ENCODE measurements around the gene SOX9.
"Not testable (repeated sequence)": the region's sequence is repeated elsewhere in the genome, so short reads cannot be mapped to it uniquely, and the experiment has no call there.

Gene SOX9

DNA sequence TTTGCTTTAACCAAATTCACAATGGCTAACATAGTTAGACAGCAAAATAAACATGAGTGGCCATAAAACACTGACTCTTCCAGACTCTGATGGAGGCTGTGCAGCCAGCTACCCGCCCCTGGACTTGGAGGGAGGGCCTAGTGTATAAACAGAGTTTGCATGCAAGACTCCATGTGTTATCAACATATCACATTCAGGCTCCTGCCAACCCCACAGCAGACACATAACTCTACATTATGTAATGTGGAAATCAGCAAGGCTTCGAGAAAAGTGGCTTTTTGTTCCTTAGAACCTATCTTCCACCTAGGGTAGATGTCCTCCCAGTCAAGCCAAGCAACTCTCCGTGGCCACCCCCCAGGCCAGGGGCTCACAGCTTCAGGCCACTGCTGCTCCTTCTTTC is 19.3 kb upstream of the SOX9 start:
- H3K4me1 Mint-ChIP-seq, result no peaks in the 10 kb centered on the region
- H3K4me3 Mint-ChIP-seq, result no peak overlapping the region
- ATAC-seq (replicated peaks) (no peak), DNase-seq (no peak)
- H3K9me3 Mint-ChIP-seq, result peaks cover 7 to 10% of the 10 kb centered on the region in 2 donors
- H3K36me3 Mint-ChIP-seq, result no peaks in the 10 kb centered on the region
- H3K27me3 Mint-ChIP-seq, result no peaks in the 10 kb centered on the region
- no peak overlapping the region for H3K27ac Mint-ChIP-seq

DNA sequence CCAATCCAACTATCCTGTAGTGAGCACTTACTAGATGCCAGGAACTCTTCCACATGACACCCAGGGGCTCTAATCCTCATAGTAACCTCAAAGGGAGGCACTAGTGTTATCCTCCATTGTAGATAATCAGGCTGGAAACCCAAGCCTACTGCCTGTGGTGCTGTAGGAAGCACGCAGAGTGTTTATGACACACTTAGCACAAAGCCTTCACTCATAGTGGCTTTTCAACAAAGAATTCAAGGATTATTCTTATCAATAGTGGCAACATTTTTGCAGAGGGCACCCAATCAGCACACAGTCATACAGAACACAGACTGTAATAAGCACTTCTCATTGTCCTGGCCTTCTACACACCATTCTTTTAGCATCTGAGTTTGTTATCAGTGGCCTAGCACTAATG is 18.5 kb upstream of the SOX9 start:
- DNase-seq, result no peak
- H3K4me1 Mint-ChIP-seq, result no peaks in the 10 kb centered on the region
- no peak for ATAC-seq (replicated peaks)
- no peak overlapping the region for H3K27ac Mint-ChIP-seq
- no peak overlapping the region for H3K4me3 Mint-ChIP-seq
- H3K9me3 Mint-ChIP-seq, result peaks cover 5 to 10% of the 10 kb centered on the region in 2 donors
- H3K27me3 Mint-ChIP-seq, result no peaks in the 10 kb centered on the region
- no peaks in the 10 kb centered on the region for H3K36me3 Mint-ChIP-seq

DNA sequence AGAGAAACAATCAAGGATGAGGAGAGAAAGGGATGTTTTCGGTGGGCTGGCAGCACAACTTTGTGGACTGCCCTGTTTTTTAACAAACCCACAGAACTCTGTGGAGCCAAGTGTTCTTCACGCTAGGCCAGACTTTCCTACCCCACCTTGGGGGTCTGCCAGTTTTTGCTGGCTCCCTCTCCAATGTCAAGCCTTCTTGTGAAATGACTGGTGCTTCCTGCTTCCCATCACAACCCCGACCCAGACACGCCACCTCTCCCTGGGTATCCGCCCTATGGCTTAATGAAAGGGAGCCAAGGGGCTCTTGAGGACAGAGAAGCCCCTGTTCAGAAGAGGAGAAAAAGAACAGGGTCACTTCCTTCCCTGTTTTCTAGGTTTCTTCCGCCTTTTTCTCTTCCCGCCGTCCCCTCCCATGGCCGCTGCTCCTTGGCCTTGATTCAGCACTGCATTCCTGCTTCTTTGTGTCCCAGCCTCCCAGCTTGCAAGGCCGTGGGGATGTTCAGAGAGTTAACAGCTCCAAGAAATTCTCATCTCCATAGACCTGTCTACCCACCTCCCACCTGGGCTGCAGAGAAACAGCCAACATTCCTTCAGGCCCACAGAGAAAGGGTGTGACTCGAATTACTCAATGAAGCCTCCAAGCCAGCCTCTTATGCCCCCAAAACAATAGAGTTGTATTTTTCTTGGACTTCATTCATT is 16.5 kb upstream of the SOX9 start:
- peaks cover 2 to 4% of the 10 kb centered on the region in 2 donors for H3K9me3 Mint-ChIP-seq
- no peak for ATAC-seq (replicated peaks)
- H3K4me3 Mint-ChIP-seq, result no peak overlapping the region
- H3K27me3 Mint-ChIP-seq, result peaks cover 5 to 6% of the 10 kb centered on the region in 2 donors
- H3K27ac Mint-ChIP-seq, result no peak overlapping the region
- H3K4me1 Mint-ChIP-seq, result no peaks in the 10 kb centered on the region
- DNase-seq, result no peak
- no peaks in the 10 kb centered on the region for H3K36me3 Mint-ChIP-seq

DNA sequence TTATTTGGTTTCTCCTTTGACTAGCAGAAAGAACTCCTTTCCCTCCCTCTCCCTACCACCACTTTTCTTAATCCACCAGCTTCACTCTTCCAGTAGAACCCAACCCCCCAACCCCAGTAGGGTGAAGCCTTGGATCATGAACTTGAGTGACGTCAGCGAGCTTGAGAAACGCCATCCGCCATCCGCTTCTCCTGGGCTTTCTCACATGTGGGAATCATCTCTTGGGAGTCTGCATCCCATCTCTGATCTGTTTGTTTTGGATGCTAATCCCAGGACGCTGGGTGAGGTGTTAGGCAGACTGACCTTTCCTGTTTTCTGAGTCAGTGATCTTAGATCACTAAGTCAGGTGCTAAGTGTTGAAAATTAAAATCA is 16.0 kb upstream of the SOX9 start:
- no peak overlapping the region for H3K27ac Mint-ChIP-seq
- peaks cover 2 to 4% of the 10 kb centered on the region in 2 donors for H3K9me3 Mint-ChIP-seq
- H3K27me3 Mint-ChIP-seq, result peaks cover 5 to 8% of the 10 kb centered on the region in 2 donors
- H3K4me1 Mint-ChIP-seq, result no peaks in the 10 kb centered on the region
- no peak overlapping the region for H3K4me3 Mint-ChIP-seq
- H3K36me3 Mint-ChIP-seq, result no peaks in the 10 kb centered on the region
- no peak for ATAC-seq (replicated peaks)
- no peak for DNase-seq

DNA sequence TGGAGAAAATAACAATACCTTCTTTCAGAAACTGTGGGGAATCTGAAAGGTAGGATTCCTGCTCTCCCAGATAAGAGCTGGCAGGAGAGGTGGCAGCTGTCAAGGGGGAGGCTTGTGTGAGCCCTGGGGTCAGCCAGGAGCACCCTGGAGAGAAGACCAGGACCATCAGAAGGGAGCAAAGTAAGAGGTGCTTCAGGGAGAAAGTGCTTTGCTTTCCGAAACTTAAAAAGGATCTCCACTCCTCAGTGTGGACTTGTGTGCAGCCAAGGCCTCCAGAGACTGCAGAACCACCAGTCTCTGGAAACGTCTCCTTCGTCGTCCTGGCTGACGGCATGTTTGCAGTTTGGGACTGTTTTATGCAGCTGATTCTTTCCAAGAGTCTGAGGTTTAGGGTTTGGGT is 13.7 kb upstream of the SOX9 start:
- H3K4me3 Mint-ChIP-seq, result no peak overlapping the region
- H3K4me1 Mint-ChIP-seq, result no peaks in the 10 kb centered on the region
- no peak overlapping the region for H3K27ac Mint-ChIP-seq
- ATAC-seq (replicated peaks) (no peak), DNase-seq (no peak)
- H3K36me3 Mint-ChIP-seq, result no peaks in the 10 kb centered on the region
- H3K27me3 Mint-ChIP-seq, result peaks cover 19 to 22% of the 10 kb centered on the region in 2 donors
- peaks cover 0 to 4% of the 10 kb centered on the region in 2 donors for H3K9me3 Mint-ChIP-seq

DNA sequence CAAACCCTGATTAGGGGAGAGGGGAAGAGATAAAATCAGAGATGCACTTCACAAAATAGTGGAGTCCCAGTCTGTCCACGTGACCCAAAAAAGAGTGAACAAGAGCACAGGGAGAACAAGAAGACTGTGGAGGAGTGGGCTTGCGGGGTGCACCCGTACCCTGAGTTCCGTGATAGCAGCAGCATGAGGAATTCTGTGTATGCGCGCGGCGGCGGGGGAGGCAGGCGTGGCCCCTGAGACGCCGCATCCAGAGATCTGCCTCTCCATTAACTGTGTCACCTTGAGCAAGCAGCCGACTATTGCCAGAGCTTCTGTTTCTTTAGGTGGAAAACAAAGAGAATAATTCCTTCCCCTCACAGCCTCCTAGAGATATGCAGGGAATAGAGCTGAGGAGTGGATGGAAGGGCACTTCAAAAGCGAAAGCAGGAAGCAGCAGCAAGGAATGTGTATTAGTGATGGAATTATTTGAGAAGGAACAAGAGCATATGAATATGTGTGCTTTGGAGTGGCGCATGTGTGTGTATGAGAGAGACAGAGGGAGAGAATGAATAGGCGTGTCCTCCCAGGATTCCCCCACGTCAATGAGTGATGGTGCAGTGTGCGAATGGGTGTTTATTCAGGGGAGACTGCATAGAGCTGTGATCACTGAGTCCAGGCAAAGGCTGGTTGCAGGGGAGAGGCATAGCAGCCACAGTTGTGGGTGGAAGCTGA is 10.4 kb upstream of the SOX9 start:
- H3K4me1 Mint-ChIP-seq, result peaks cover 0 to 2% of the 10 kb centered on the region in 2 donors
- H3K9me3 Mint-ChIP-seq, result peaks cover 0 to 4% of the 10 kb centered on the region in 2 donors
- no peak overlapping the region for H3K4me3 Mint-ChIP-seq
- DNase-seq (no peak), ATAC-seq (replicated peaks) (no peak)
- no peaks in the 10 kb centered on the region for H3K36me3 Mint-ChIP-seq
- H3K27ac Mint-ChIP-seq, result no peak overlapping the region
- peaks cover 41 to 43% of the 10 kb centered on the region in 2 donors for H3K27me3 Mint-ChIP-seq

DNA sequence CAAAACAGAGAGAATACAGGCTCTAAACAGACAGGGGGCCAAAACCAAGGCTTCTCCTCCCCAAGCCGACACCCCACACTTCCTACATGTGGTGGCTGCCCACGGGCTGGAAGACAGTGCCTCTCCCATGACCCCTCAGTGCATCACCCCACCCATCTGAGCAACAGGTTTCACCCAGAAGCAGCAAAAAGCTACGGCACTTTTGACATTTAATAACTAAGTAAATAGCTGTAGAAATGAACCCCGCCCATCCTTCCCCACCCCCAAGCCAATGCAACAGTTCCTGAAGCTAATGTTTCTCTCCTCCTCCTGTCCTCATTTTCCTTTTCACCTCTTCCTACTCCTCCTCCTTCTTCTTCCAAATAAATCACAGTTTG is 9.9 kb upstream of the SOX9 start:
- Mint-ChIP-seq H3K27ac (no peak overlapping the region), H3K4me1 (peaks cover 2 to 4% of the 10 kb centered on the region in 2 donors), H3K27me3 (peaks cover 45 to 49% of the 10 kb centered on the region in 2 donors), H3K9me3 (peaks cover 0 to 4% of the 10 kb centered on the region in 2 donors), H3K36me3 (no peaks in the 10 kb centered on the region), H3K4me3 (no peak overlapping the region)
- no peak for DNase-seq
- ATAC-seq (replicated peaks), result no peak

DNA sequence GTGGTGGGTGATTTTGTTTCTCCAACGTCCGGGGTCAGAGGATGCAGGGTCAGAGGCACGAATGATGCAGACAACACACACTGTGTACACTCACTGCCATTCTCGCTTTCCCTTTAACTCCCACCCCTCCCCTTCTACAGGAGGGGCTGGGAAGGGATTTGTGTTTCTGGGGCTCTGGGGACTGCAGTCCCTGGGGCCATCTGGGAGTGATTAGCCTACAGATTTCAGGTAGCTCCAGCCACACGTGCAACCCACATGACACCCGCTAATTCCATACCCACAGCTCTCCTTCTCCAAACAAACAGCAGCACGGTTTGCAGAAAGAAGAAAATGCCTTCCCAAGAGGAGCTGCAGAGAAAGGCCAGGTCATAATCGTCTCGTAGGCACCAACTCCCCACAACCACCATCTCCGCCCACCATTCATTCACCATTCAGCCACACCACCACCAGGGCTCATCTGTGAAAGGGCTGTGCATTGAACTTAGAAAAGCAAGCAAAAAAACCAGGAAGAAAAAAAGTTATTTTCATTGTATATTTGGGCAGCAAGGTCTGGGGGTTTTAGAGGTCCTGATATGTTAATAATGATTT is 9.4 kb upstream of the SOX9 start:
- H3K36me3 Mint-ChIP-seq, result no peaks in the 10 kb centered on the region
- H3K4me1 Mint-ChIP-seq, result peaks cover 4 to 7% of the 10 kb centered on the region in 2 donors
- DNase-seq, result no peak
- ATAC-seq (replicated peaks), result no peak
- no peak overlapping the region for H3K27ac Mint-ChIP-seq
- peaks cover 0 to 1% of the 10 kb centered on the region in 2 donors for H3K9me3 Mint-ChIP-seq
- H3K4me3 Mint-ChIP-seq, result no peak overlapping the region
- H3K27me3 Mint-ChIP-seq, result peaks cover 50 to 54% of the 10 kb centered on the region in 2 donors

DNA sequence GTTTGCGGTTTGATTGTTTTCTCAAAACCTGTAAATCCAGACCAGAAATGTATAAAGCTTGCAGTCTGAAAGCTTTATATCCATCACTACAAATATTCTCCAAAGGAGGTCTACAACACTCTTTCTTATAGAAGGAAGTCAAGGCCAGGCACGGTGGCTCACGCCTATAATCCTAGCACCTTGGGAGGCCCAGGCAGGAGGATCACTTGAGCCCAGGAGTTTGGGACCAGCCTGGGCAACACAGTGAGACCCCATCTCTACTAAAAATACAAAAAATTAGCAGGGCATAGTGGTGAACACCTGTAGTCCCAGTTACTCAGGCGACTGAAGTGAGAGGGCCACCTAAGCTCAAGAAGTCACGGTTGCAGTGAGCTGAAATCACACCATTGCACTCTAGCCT is 8.9 kb upstream of the SOX9 start:
- not testable (repeated sequence) for DNase-seq, H3K36me3 Mint-ChIP-seq
- H3K27me3 Mint-ChIP-seq, result peaks cover 52 to 59% of the 10 kb centered on the region in 2 donors

DNA sequence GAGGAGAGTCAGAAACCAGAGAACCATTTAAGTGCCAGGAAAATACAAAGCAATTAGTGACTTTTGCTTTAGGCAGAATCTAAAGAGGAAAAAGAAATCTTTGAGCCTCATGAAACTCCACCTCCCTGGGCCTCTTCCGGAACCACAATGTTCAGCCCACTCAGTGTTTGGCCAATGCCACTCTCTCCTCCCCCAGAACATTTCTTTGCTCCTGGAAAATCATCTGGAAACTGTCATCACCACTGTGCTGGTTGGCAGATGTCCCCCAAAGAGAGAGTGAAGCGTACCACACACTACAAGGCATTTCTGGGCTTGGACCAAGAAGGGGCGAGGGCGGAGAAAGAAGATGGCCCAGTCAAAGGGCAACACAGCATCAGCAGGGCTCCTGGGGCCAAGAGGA is 7.1 kb upstream of the SOX9 start:
- no peak for DNase-seq
- Mint-ChIP-seq H3K4me1 (peaks cover 5 to 14% of the 10 kb centered on the region in 2 donors), H3K27me3 (peaks cover 62 to 76% of the 10 kb centered on the region in 2 donors), H3K27ac (no peak overlapping the region), H3K4me3 (no peak overlapping the region), H3K36me3 (no peaks in the 10 kb centered on the region), H3K9me3 (no peaks in the 10 kb centered on the region)
- ATAC-seq (replicated peaks), result no peak

More for the DNA sequence above, 8.9 kb upstream of the SOX9 start:
- H3K9me3 Mint-ChIP-seq; ATAC-seq (replicated peaks); H3K27ac Mint-ChIP-seq; H3K4me1 Mint-ChIP-seq; H3K4me3 Mint-ChIP-seq: not testable (repeated sequence)

DNA sequence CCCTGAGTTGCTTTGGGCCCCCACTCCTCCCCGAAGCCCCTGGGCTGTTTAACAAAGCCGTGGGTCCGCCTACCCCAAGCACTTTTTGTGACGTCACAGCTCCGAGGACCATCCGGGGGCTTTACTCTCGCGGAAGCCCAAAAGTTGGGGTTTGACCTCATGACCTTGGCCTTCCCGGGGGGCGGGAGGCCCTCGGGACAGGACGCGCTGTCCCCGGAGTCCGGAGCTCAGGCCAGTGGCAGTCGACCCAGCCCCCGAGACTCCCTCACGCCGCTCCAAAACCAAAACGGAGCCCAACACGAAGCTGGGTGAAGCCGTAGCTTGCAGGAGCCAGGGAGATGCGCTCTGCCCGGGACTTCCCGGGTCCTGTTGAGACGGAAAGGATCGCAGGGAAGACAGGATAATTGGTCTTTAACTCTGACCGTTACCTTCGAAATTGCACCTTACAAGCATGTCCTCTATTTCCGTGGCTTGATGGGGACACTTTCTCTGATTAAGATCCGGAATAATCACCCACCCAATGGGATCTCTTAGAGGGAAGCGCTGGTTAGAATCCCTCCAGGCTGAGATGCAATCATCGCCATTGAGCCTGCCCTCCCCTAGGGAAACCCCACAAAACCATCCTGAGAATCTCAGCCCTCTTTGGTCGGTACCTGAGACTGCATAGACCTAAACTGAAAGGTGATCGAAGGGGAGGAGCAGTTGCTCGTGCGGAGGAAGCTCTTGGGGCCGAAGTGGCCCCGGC is 4.9 kb upstream of the SOX9 start:
- peaks cover 67 to 80% of the 10 kb centered on the region in 2 donors for H3K27me3 Mint-ChIP-seq

DNA sequence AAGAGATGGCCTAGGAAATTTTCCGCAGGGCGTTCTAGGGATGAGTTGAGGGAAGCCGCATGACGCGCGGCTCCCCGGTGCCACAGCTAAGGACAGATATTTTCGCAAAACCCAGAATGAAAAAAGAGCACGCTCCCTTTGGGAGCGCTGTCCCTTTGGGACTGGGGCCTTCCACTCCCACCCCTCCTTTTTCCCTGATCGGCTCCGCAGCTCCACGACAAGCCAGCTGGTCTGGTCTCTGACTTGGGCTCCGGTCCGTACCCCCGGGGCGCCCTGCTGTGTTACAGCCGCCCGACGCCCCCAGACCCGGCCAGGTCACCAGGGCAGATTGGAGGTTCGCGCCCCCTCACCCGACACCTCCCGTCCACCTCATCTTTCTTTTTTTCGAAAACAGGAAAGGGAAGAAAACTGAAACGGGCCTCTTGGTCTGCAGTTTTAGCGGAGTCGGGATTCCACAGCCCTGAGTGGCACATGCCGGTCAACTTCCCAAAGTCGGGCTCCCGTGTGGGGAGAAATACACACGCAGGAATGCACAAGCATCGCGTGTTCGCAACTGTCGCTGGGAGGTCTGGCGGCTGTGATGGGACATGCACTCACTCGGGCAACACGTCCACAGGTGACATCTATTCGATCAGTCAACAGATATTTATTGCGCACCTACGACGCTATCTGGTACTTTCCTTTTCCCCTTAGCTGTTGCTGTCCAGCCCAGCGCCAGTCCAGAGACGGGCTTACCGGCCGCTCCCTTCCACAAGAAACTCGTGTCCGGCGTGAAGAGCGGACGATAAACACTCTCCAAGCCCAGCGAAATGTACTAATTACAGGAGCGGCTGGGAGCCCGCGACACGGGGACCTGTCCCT is 3.9 kb upstream of the SOX9 start:
- ATAC-seq (replicated peaks) (no peak), DNase-seq (no peak)
- peaks cover 10 to 24% of the 10 kb centered on the region in 2 donors for H3K4me1 Mint-ChIP-seq
- H3K9me3 Mint-ChIP-seq, result no peaks in the 10 kb centered on the region
- peaks cover 2% of the 10 kb centered on the region in 2 donors for H3K36me3 Mint-ChIP-seq
- H3K4me3 Mint-ChIP-seq, result no peak overlapping the region
- H3K27me3 Mint-ChIP-seq, result peaks cover 70 to 89% of the 10 kb centered on the region in 2 donors
- H3K27ac Mint-ChIP-seq, result peak overlapping the region; percentile 54

More for the DNA sequence above, 4.9 kb upstream of the SOX9 start:
- H3K4me3 Mint-ChIP-seq, result no peak overlapping the region
- no peaks in the 10 kb centered on the region for H3K9me3 Mint-ChIP-seq
- H3K4me1 Mint-ChIP-seq, result peaks cover 5 to 14% of the 10 kb centered on the region in 2 donors
- ATAC-seq (replicated peaks), result no peak
- no peak for DNase-seq
- no peaks in the 10 kb centered on the region for H3K36me3 Mint-ChIP-seq
- H3K27ac Mint-ChIP-seq, result peak overlapping the region; percentile 20

DNA sequence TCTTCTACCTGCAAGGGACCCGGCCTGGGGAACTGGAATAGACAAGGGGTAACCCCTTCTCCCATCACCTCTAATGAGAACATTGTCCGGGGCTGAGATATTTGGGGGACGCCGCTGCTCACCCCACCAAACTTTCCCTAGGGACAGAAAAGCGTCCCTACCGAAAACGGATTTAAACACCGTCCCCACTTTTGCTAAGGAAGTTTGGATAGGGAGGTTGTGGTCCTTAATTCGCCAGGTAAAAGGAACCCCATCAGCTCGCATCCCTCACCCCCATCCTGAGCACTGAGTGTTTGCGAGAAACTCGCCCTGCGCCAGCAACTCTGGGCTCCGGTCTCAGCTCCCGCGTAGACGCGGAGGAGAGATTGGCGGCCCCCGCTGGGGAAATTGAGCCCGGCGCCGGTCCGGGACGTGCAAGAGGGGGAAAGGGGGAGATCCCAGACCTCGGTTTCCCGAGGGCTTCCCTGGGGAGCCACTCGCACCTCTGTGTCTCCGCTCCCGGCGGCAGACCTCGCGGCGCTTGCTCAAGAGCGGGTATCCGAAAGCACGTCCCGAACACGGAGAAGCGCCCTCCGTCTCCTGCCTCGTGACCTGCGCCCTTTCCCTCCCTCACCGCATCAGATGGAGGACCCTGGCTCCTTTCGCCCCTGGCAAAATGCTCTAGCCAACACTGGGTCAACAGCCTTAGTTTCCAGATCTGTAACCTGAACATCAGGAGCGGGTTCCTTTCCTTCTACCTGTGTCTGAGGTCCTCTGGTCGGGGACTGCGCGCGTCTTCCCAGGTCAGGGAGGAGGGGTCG is 3.1 kb upstream of the SOX9 start:
- Mint-ChIP-seq H3K27ac (peak overlapping the region; percentile 75), H3K36me3 (peaks cover 2 to 4% of the 10 kb centered on the region in 2 donors), H3K4me1 (peaks cover 13 to 29% of the 10 kb centered on the region in 2 donors), H3K9me3 (no peaks in the 10 kb centered on the region), H3K4me3 (peak overlapping the region in 1 of 2 donors; percentile 29), H3K27me3 (peaks cover 77 to 98% of the 10 kb centered on the region in 2 donors)
- DNase-seq (no peak), ATAC-seq (replicated peaks) (no peak)
